ENCODE data around the gene MOSMO. TPM values are rescaled to one million over a fixed set of nuclear protein-coding genes. Genes with fewer than 3 reads are reported as not detected.

MOSMO gene
- total and polyA plus RNA-seq, 2 donors (not counting 1 experiment from before 2014, with no cell fraction given) = 13.0 to 20.2 TPM

- H3K9me3 ChIP-seq (ENCODE audit: control extremely low read depth in 1 of 3, control insufficient read depth in 2 of 3, insufficient read depth in 1 of 3, low read length in 2 of 3) = no peaks in the 10 kb centered on the region
- ATAC-seq (ENCODE audit: low read depth) (no peak), DNase-seq (no peak)
- intact Hi-C loops (cut with micrococcal nuclease) = no loop called here
- H3K27ac ChIP-seq (ENCODE audit: low read length in 2 of 2) = no peak overlapping the region
- H3K4me1 ChIP-seq (ENCODE audit: control insufficient read depth in 2 of 2, insufficient read depth in 2 of 2, low read length in 2 of 2) = no peaks in the 10 kb centered on the region
- POLR2A ChIA-PET = no interaction called here
- H4K20me1 ChIP-seq (ENCODE audit: control insufficient read depth, insufficient read depth, low read length, poor library complexity, severe bottlenecking) = no peaks in the 10 kb centered on the region
- no peaks in the 10 kb centered on the region for H3K27me3 Mint-ChIP-seq
- H3K4me1 Mint-ChIP-seq = no peaks in the 10 kb centered on the region
- no peaks in the 10 kb centered on the region for H3K79me2 ChIP-seq (ENCODE audit: control insufficient read depth, insufficient read depth, low read length)
- H3K36me3 ChIP-seq (replicated peaks in 1 of 2; ENCODE audit: control extremely low read depth in 1 of 2, control insufficient read depth in 1 of 2, extremely low read depth in 1 of 2, insufficient read depth in 2 of 2, low read length in 1 of 2) = peaks cover 10 to 71% of the 10 kb centered on the region in 2 experiments
- no peaks in the 10 kb centered on the region for H3K27me3 ChIP-seq (replicated peaks in 1 of 4; ENCODE audit: control extremely low read depth in 1 of 4, control insufficient read depth in 3 of 4, insufficient read depth in 4 of 4, low read length in 3 of 4)
- no peak overlapping the region for H2AFZ ChIP-seq (ENCODE audit: insufficient read depth, low read depth, low read length, poor library complexity, severe bottlenecking)
- no peak overlapping the region for H3K27ac Mint-ChIP-seq
- no peak overlapping the region for H3K4me2 ChIP-seq (replicated peaks; ENCODE audit: low read depth, low read length, poor library complexity, severe bottlenecking)
- no peak overlapping the region for H3K4me3 Mint-ChIP-seq
- 100% methylated on average over 1 of the region's 5 CpGs for WGBS (ENCODE audit: insufficient coverage)
- CTCF ChIA-PET = no interaction called here
- H3K9ac ChIP-seq (ENCODE audit: low read length) = no peak overlapping the region
- H3K9me3 Mint-ChIP-seq (ENCODE audit: insufficient read depth) = no peaks in the 10 kb centered on the region
- no peak for TF ChIP-seq EZH2 (IDR thresholded peaks at IDR 0.05; ENCODE audit: borderline replicate concordance, insufficient read depth, low read depth, low read length, poor library complexity, severe bottlenecking)
- no peak for TF ChIP-seq CTCF (IDR thresholded peaks at IDR 0.05)
- no peak overlapping the region for H3K4me3 ChIP-seq (ENCODE audit: control extremely low read depth in 1 of 5, extremely low read depth in 1 of 5, insufficient read depth in 1 of 5, low read depth in 2 of 5, low read length in 4 of 5)
Observed at GRCh38 chr16:21982108-21982507, 25.8 kb upstream of the MOSMO start.

GRCh38 chr16:21984062-21984461 is 23.8 kb upstream of the MOSMO start:
- CTCF ChIA-PET = no interaction called here
- H3K4me3 ChIP-seq (ENCODE audit: control extremely low read depth in 1 of 5, extremely low read depth in 1 of 5, insufficient read depth in 1 of 5, low read depth in 2 of 5, low read length in 4 of 5) = no peak overlapping the region
- no peaks in the 10 kb centered on the region for H3K79me2 ChIP-seq (ENCODE audit: control insufficient read depth, insufficient read depth, low read length)
- H4K20me1 ChIP-seq (ENCODE audit: control insufficient read depth, insufficient read depth, low read length, poor library complexity, severe bottlenecking) = no peaks in the 10 kb centered on the region
- DNase-seq (no peak), ATAC-seq (ENCODE audit: low read depth) (no peak)
- no peak overlapping the region for H3K4me2 ChIP-seq (replicated peaks; ENCODE audit: low read depth, low read length, poor library complexity, severe bottlenecking)
- no peak for TF ChIP-seq CTCF (IDR thresholded peaks at IDR 0.05)
- TF ChIP-seq EZH2 (IDR thresholded peaks at IDR 0.05; ENCODE audit: borderline replicate concordance, insufficient read depth, low read depth, low read length, poor library complexity, severe bottlenecking) = no peak
- H3K4me1 Mint-ChIP-seq = no peaks in the 10 kb centered on the region
- H3K27me3 Mint-ChIP-seq = no peaks in the 10 kb centered on the region
- WGBS (ENCODE audit: insufficient coverage) = no CpG with 5 or more reads among the region's 3 CpGs
- H3K4me1 ChIP-seq (ENCODE audit: control insufficient read depth in 2 of 2, insufficient read depth in 2 of 2, low read length in 2 of 2) = no peaks in the 10 kb centered on the region
- H3K27ac ChIP-seq (ENCODE audit: low read length in 2 of 2) = no peak overlapping the region
- no peak overlapping the region for H3K9ac ChIP-seq (ENCODE audit: low read length)
- POLR2A ChIA-PET = no interaction called here
- no peaks in the 10 kb centered on the region for H3K9me3 Mint-ChIP-seq (ENCODE audit: insufficient read depth)
- H3K27ac Mint-ChIP-seq = no peak overlapping the region
- intact Hi-C loops (cut with micrococcal nuclease) = no loop called here
- no peak overlapping the region for H3K4me3 Mint-ChIP-seq
- H3K9me3 ChIP-seq (ENCODE audit: control extremely low read depth in 1 of 3, control insufficient read depth in 2 of 3, insufficient read depth in 1 of 3, low read length in 2 of 3) = no peaks in the 10 kb centered on the region
- H3K36me3 ChIP-seq (replicated peaks in 1 of 2; ENCODE audit: control extremely low read depth in 1 of 2, control insufficient read depth in 1 of 2, extremely low read depth in 1 of 2, insufficient read depth in 2 of 2, low read length in 1 of 2) = peaks cover 3 to 51% of the 10 kb centered on the region in 2 experiments
- H3K27me3 ChIP-seq (replicated peaks in 1 of 4; ENCODE audit: control extremely low read depth in 1 of 4, control insufficient read depth in 3 of 4, insufficient read depth in 4 of 4, low read length in 3 of 4) = no peaks in the 10 kb centered on the region
- H2AFZ ChIP-seq (ENCODE audit: insufficient read depth, low read depth, low read length, poor library complexity, severe bottlenecking) = no peak overlapping the region
